GM23338 (cell line): Measurements from ENCODE around the gene HS6ST2. TPM values are rescaled to one million over a fixed set of nuclear protein-coding genes. Genes with fewer than 3 reads are reported as not detected.

Experiments used
- ATAC-seq: fragments of 200-7000 bp; cut with Tn5 transposase; 3 replicates; pipeline ENCODE4 v1.9.1; 2020
- DNase-seq: peaks from one replicate; pipeline ENCODE4 v3.0.0-alpha.2; 2015; ENCODE audit warnings: low spot score
- H2AFZ ChIP-seq: fragments of 200-600 bp; sonication (generic); 2 replicates; pipeline ENCODE4 v1.8.0; 2016; ENCODE audit warnings: antibody characterized with exemption, mild to moderate bottlenecking, moderate library complexity
- H3F3A ChIP-seq: fragments of 200-600 bp; sonication (generic); replicated peaks from 2 replicates; pipeline ENCODE4 v1.8.0; 2017; ENCODE audit warnings: antibody characterized with exemption, mixed run types, low read depth
- H3K27ac ChIP-seq: fragments of 200-600 bp; sonication (generic); 2 replicates; pipeline ENCODE4 v1.6.1; 2016; ENCODE audit warnings: low read depth
- H3K27me3 ChIP-seq: fragments of 200-600 bp; sonication (generic); 2 replicates; pipeline ENCODE4 v1.8.0; 2016; ENCODE audit warnings: mild to moderate bottlenecking, mixed run types, moderate library complexity; ENCODE audit not compliant: insufficient read depth
- H3K36me3 ChIP-seq: fragments of 200-600 bp; sonication (generic); 2 replicates; pipeline ENCODE4 v1.8.0; 2016; ENCODE audit warnings: mild to moderate bottlenecking; ENCODE audit not compliant: insufficient read depth
- H3K4me1 ChIP-seq: fragments of 200-600 bp; sonication (generic); 2 replicates; pipeline ENCODE4 v1.8.0; 2016; ENCODE audit warnings: mild to moderate bottlenecking, moderate library complexity; ENCODE audit not compliant: insufficient read depth
- H3K4me2 ChIP-seq: fragments of 200-600 bp; sonication (generic); 2 replicates; pipeline ENCODE4 v1.7.1; 2017; ENCODE audit warnings: mixed run types
- H3K4me3 ChIP-seq: fragments of 200-600 bp; sonication (generic); 2 replicates; pipeline ENCODE4 v1.6.1; 2016; ENCODE audit warnings: mixed run types
- H3K79me2 ChIP-seq: fragments of 200-600 bp; sonication (generic); replicated peaks from 2 replicates; pipeline ENCODE4 v1.8.0; 2017; ENCODE audit warnings: mild to moderate bottlenecking; ENCODE audit not compliant: insufficient read depth
- H3K9me2 ChIP-seq: fragments of 200-600 bp; sonication (generic); 2 replicates; pipeline ENCODE4 v1.8.0; 2017; ENCODE audit not compliant: insufficient read depth
- H4K20me1 ChIP-seq: fragments of 200-600 bp; sonication (generic); replicated peaks from 2 replicates; pipeline ENCODE4 v1.8.0; 2017; ENCODE audit warnings: mild to moderate bottlenecking; ENCODE audit not compliant: insufficient read depth
- H3K27ac Mint-ChIP-seq: 2 replicates; pipeline ENCODE4 v1.8.0; 2020; ENCODE audit warnings: inconsistent platforms, mild to moderate bottlenecking, moderate library complexity, mixed read lengths
- H3K27me3 Mint-ChIP-seq: 3 replicates; pipeline ENCODE4 v1.8.0; 2022; ENCODE audit warnings: low read depth, mild to moderate bottlenecking, moderate library complexity, mixed read lengths, inconsistent platforms; ENCODE audit not compliant: insufficient read depth, poor library complexity
- H3K36me3 Mint-ChIP-seq: 3 replicates; pipeline ENCODE4 v1.8.0; 2021; ENCODE audit warnings: low read depth, mild to moderate bottlenecking, inconsistent platforms, moderate library complexity, mixed read lengths
- H3K4me1 Mint-ChIP-seq: 3 replicates; pipeline ENCODE4 v1.8.0; 2020; ENCODE audit warnings: mild to moderate bottlenecking, inconsistent platforms, mixed read lengths
- H3K4me3 Mint-ChIP-seq: 3 replicates; pipeline ENCODE4 v1.8.0; 2021; ENCODE audit warnings: moderate library complexity, mild to moderate bottlenecking, inconsistent platforms, mixed read lengths
- H3K9me3 Mint-ChIP-seq: 3 replicates; pipeline ENCODE4 v1.8.0; 2020; ENCODE audit warnings: moderate library complexity, mild to moderate bottlenecking, inconsistent platforms, mixed read lengths
- CREB1 ChIP-seq: fragments of 250-450 bp; sonication (Bioruptor Pico); IDR thresholded peaks from 2 replicates; pipeline ENCODE4 v1.5.0; 2020; ENCODE audit warnings: low read depth, mild to moderate bottlenecking, moderate library complexity
- CTCF ChIP-seq, 2 experiments: fragments of 200-600 bp in 1 of 2; sonication (generic) in 1 of 2; conservative IDR thresholded peaks; 2 replicates each; pipeline versions ENCODE4 v1.5.1 to v1.6.1; 2016 to 2017; ENCODE audit warnings: antibody characterized with exemption in 2 of 2, low read depth in 2 of 2, mild to moderate bottlenecking in 2 of 2, moderate library complexity in 1 of 2
- EZH2phosphoT487 ChIP-seq: fragments of 200-600 bp; sonication (generic); IDR thresholded peaks from one replicate; pipeline ENCODE4 v1.8.1; 2018; ENCODE audit warnings: antibody characterized with exemption; ENCODE audit not compliant: unreplicated experiment
- POLR2AphosphoS5 ChIP-seq: IDR thresholded peaks from 2 replicates; pipeline ENCODE4 v1.6.1; 2016; ENCODE audit warnings: antibody characterized with exemption, low read depth
- STAT1 ChIP-seq: IDR thresholded peaks from one replicate; pipeline ENCODE4 v1.6.1; 2016; ENCODE audit warnings: antibody characterized with exemption; ENCODE audit not compliant: unreplicated experiment
- ZNF114 ChIP-seq: fragments of 250-450 bp; sonication (Bioruptor Pico); IDR thresholded peaks from 2 replicates; pipeline ENCODE4 v1.5.0; 2020; ENCODE audit warnings: mild to moderate bottlenecking, moderate library complexity
- ZNF462 ChIP-seq: fragments of 250-450 bp; sonication (Bioruptor Pico); IDR thresholded peaks from 2 replicates; pipeline ENCODE4 v1.5.0; 2020; ENCODE audit warnings: mild to moderate bottlenecking, moderate library complexity
- polyA plus RNA-seq: library from polyadenylated mRNA; unstranded; fragments of >200 nt; fragmentation: Nextera tagmentation; extraction: Ambion mirVana; gene quantifications from 2 replicates; pipeline ENCODE4 v1.2.1, GENCODE V29; 2016
- total RNA-seq: library from RNA; depleted of rRNA; stranded (reverse); fragments of >200 nt; shearing (Covaris generic); gene quantifications from 2 replicates; pipeline ENCODE4 v1.2.3, GENCODE V29; 2014

Gene HS6ST2
- total and polyA plus RNA-seq, 2 experiments from 2014 or later: 0.82 to 4.8 TPM

- no peaks in the 10 kb centered on the region for H3K9me2 ChIP-seq
- DNase-seq (no peak), ATAC-seq (no peak)
- H3K4me3 ChIP-seq: no peak overlapping the region
- no peak overlapping the region for H3K4me2 ChIP-seq
- Mint-ChIP-seq H3K4me1 (no peaks in the 10 kb centered on the region), H3K27me3 (no peaks in the 10 kb centered on the region), H3K27ac (no peak overlapping the region), H3K4me3 (no peak overlapping the region), H3K9me3 (peaks cover 14% of the 10 kb centered on the region), H3K36me3 (peaks cover 11% of the 10 kb centered on the region)
- H3K79me2 ChIP-seq: no peaks in the 10 kb centered on the region
- H3K27me3 ChIP-seq: no peaks in the 10 kb centered on the region
- H4K20me1 ChIP-seq: no peaks in the 10 kb centered on the region
- no peak for TF ChIP-seq STAT1
- H3K27ac ChIP-seq: no peak overlapping the region
- no peak overlapping the region for H2AFZ ChIP-seq
- no peaks in the 10 kb centered on the region for H3K4me1 ChIP-seq
- no peaks in the 10 kb centered on the region for H3F3A ChIP-seq
- H3K36me3 ChIP-seq: no peaks in the 10 kb centered on the region
These were observed 49.5 kb downstream of the HS6ST2 start for GRCh38 chrX:132908891-132909290.

GRCh38 chrX:132900633-132901293 is 57.7 kb downstream of the HS6ST2 start:
- no peak overlapping the region for H3K4me2 ChIP-seq
- H3K9me2 ChIP-seq: no peaks in the 10 kb centered on the region
- Mint-ChIP-seq H3K27me3 (no peaks in the 10 kb centered on the region), H3K4me3 (no peak overlapping the region), H3K4me1 (no peaks in the 10 kb centered on the region), H3K27ac (no peak overlapping the region), H3K36me3 (no peaks in the 10 kb centered on the region), H3K9me3 (peaks cover 1% of the 10 kb centered on the region; the same call in 1 of the 3 replicates)
- no peaks in the 10 kb centered on the region for H3K79me2 ChIP-seq
- H3K36me3 ChIP-seq: no peaks in the 10 kb centered on the region
- DNase-seq: no peak
- TF ChIP-seq POLR2AphosphoS5 (no peak), ZNF114 (no peak), ZNF462 (CRISPR knock-in tag) (no peak), CREB1 (CRISPR knock-in tag) (no peak), EZH2phosphoT487 (no peak), CTCF (conservative IDR thresholded peaks at IDR 0.05; ENCODE audit: low read depth in 2 of 2) (no peak), STAT1 (no peak)
- H3F3A ChIP-seq: no peaks in the 10 kb centered on the region
- no peak for ATAC-seq
- no peak overlapping the region for H3K4me3 ChIP-seq
- no peaks in the 10 kb centered on the region for H4K20me1 ChIP-seq
- no peaks in the 10 kb centered on the region for H3K27me3 ChIP-seq
- H2AFZ ChIP-seq: no peak overlapping the region
- no peaks in the 10 kb centered on the region for H3K4me1 ChIP-seq
- H3K27ac ChIP-seq: no peak overlapping the region
